Fibroblast of gingiva (primary cell): ENCODE data around the gene HSPA9.

ENCODE experiments used
- DNase-seq: peaks from one replicate; pipeline ENCODE4 v3.0.0-alpha.2; 2011; ENCODE audit warnings: low read depth

The HSPA9 gene

GRCh38 chr5:138560971-138561370 lies 14.2 kb downstream of the HSPA9 start:
- DNase-seq: no peak

- DNase-seq: no peak
Observed at GRCh38 chr5:138559937-138560336, 15.3 kb downstream of the HSPA9 start.

- no peak for DNase-seq
Observed at GRCh38 chr5:138557677-138558076, 17.5 kb downstream of the HSPA9 start.

- DNase-seq: no peak
Observed at GRCh38 chr5:138554143-138554542, 21.1 kb downstream of the HSPA9 start.

GRCh38 chr5:138553437-138554095 lies 21.6 kb downstream of the HSPA9 start:
- DNase-seq: no peak

- no peak for DNase-seq
Observed at GRCh38 chr5:138552657-138553056, 22.5 kb downstream of the HSPA9 start.

- DNase-seq: no peak
Observed at GRCh38 chr5:138549414-138549813, 25.8 kb downstream of the HSPA9 start.

GRCh38 chr5:138545919-138546562 lies 29.2 kb downstream of the HSPA9 start:
- no peak for DNase-seq

GRCh38 chr5:138544181-138545134 lies 30.7 kb downstream of the HSPA9 start:
- DNase-seq: peak; percentile 52

GRCh38 chr5:138543730-138544104 lies 31.5 kb downstream of the HSPA9 start:
- no peak for DNase-seq

GRCh38 chr5:138542956-138543729 lies 32.1 kb downstream of the HSPA9 start, which contains the start of gene ETF1:
Gene ETF1 (minus strand): TSS chr5:138543236. CDS start chr5:138542918, 318 bp downstream.
- peak; percentile 100 for DNase-seq

GRCh38 chr5:138542180-138542955 lies 32.8 kb downstream of the HSPA9 start:
- peak; percentile 3 for DNase-seq

- DNase-seq: peak; percentile 35
Observed at GRCh38 chr5:138541511-138542179, 33.6 kb downstream of the HSPA9 start.

- DNase-seq: no peak
Observed at GRCh38 chr5:138539791-138540190, 35.4 kb downstream of the HSPA9 start.

- DNase-seq: no peak
Observed at GRCh38 chr5:138538943-138539627, 36.1 kb downstream of the HSPA9 start.

GRCh38 chr5:138536665-138537315 lies 38.4 kb downstream of the HSPA9 start:
- peak; percentile 2 for DNase-seq

- DNase-seq: no peak
Observed at GRCh38 chr5:138536215-138536614, 39.0 kb downstream of the HSPA9 start.

GRCh38 chr5:138533973-138534941 lies 40.9 kb downstream of the HSPA9 start:
- DNase-seq: peak; percentile 34
